ENCODE data around the gene DIAPH1.

DIAPH1 gene

DNA sequence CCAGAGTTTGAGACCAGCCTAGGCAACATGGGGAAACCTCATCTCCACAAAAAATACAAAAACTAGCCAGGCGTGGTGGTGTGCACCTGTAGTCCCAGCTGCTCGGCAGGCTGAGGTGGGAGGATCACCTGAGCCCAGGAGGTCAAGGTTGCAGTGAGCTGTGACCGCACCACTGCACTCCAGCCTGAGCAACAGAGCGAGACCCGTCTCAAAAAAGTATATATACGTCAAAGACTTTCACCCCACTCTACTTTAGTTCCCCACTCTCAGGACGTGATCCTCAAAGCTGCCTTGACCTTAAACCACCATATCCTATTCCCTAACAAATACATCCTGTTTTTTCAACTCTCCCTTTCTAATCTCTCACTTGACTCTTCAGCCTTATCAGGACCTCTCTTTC, 88.9 kb downstream of the DIAPH1 start:
- peaks cover 0 to 11% of the 10 kb centered on the region in 2 donors for H3K36me3 ChIP-seq (ENCODE audit: control insufficient read depth in 2 of 2, insufficient read depth in 2 of 2, low read length in 2 of 2)
- no peaks in the 10 kb centered on the region for H3K27me3 ChIP-seq (ENCODE audit: control insufficient read depth in 1 of 2, insufficient read depth in 2 of 2, low read length in 2 of 2)
- H3K27ac ChIP-seq (ENCODE audit: low read length), result peak overlapping the region; percentile 74
- no peaks in the 10 kb centered on the region for H3K9me3 ChIP-seq (ENCODE audit: control insufficient read depth in 2 of 2, low read length in 2 of 2)
- no peak overlapping the region for H3K4me3 ChIP-seq (ENCODE audit: low read length in 2 of 2)
- H3K4me1 ChIP-seq (ENCODE audit: control insufficient read depth, insufficient read depth, low read length), result peaks cover 22% of the 10 kb centered on the region
- peak overlapping the region in 1 of 2 donors; percentile 25 for H3K9ac ChIP-seq (ENCODE audit: low read length in 2 of 2)

DNA sequence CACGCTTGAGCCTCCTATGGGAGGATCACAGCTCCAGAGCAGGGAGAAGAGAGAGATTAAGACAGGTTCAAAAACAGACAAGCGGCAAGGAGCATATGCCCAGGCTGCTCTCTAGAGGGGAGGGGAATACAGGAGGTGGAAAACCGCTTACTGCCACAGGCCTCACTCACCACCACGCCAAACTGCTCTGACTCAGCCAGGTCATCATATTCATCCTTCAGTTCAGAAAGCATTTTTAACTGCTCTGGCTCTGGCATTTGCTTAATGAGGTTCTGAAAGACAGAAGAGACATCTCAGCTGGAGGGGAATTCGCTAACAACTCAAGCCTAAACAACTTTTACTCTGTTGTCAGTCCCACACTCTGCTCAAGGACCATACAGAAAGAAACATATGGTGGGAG, 89.8 kb downstream of the DIAPH1 start:
- no peaks in the 10 kb centered on the region for H3K9me3 ChIP-seq (ENCODE audit: control insufficient read depth in 2 of 2, low read length in 2 of 2)
- H3K4me3 ChIP-seq (ENCODE audit: low read length in 2 of 2), result no peak overlapping the region
- no peaks in the 10 kb centered on the region for H3K27me3 ChIP-seq (ENCODE audit: control insufficient read depth in 1 of 2, insufficient read depth in 2 of 2, low read length in 2 of 2)
- H3K27ac ChIP-seq (ENCODE audit: low read length), result peak overlapping the region; percentile 74
- peaks cover 0 to 11% of the 10 kb centered on the region in 2 donors for H3K36me3 ChIP-seq (ENCODE audit: control insufficient read depth in 2 of 2, insufficient read depth in 2 of 2, low read length in 2 of 2)
- H3K4me1 ChIP-seq (ENCODE audit: control insufficient read depth, insufficient read depth, low read length), result peaks cover 30% of the 10 kb centered on the region
- H3K9ac ChIP-seq (ENCODE audit: low read length in 2 of 2), result peak overlapping the region in 1 of 2 donors; percentile 3

DNA sequence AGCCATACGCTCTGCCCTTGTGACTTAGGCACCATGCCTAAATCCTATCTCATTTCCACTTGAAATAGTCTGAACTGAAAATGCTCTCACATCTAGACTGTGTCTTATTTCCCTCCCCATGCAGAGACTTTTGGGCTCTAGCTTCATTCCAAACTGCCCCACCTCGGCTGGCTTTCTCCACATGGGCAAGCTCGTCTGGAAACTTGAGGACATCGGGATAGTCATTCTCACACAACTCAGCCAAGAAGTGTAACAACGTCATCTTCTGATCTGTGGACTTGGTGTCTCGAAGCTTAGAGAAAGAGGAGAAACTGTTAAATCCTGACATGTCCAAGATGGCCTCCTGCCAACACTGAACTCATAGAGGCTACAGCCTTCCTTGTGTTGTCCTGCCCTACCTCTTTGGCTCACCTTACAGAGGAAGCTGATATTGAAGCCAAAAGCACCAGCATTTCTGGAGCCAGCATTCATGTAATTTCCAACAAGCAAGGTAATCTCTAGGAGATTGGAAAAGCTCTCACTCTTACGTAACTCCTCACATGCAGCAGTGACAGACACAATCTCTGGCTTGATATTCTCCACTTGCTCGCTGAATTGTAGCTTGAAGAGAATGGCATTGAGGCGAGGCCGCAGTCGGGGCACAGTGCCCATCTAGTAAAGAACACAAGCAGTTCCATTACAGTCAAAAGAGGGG, 90.4 kb downstream of the DIAPH1 start:
- Histone ChIP-seq H3K27ac (ENCODE audit: low read length) (peak overlapping the region; percentile 74), H3K9me3 (ENCODE audit: control insufficient read depth in 2 of 2, low read length in 2 of 2) (no peaks in the 10 kb centered on the region), H3K9ac (ENCODE audit: low read length in 2 of 2) (peak overlapping the region in 1 of 2 donors; percentile 3), H3K27me3 (ENCODE audit: control insufficient read depth in 1 of 2, insufficient read depth in 2 of 2, low read length in 2 of 2) (no peaks in the 10 kb centered on the region), H3K4me3 (ENCODE audit: low read length in 2 of 2) (no peak overlapping the region), H3K4me1 (ENCODE audit: control insufficient read depth, insufficient read depth, low read length) (peaks cover 34% of the 10 kb centered on the region), H3K36me3 (ENCODE audit: control insufficient read depth in 2 of 2, insufficient read depth in 2 of 2, low read length in 2 of 2) (peaks cover 0 to 13% of the 10 kb centered on the region in 2 donors)

DNA sequence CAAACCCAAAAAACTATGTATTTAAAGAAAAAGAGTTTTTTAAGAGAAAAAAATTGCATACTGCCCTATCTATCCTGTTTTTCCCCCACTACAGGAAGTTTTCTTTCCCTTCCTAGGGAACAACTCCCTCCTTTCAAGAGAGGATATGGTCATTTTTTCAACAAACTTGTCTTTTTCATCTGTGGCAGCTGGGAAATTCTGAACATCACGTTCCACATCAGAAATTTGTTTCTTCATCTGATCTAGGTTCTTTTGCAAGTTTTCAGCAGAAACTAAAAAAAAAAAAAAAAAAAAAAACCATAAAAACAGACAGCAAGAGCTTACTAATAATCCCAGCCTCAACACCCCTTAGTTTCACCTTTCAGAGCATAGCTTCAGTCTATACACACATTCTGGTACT, 91.4 kb downstream of the DIAPH1 start:
- H3K4me1 ChIP-seq (ENCODE audit: control insufficient read depth, insufficient read depth, low read length), result peaks cover 34% of the 10 kb centered on the region
- H3K4me3 ChIP-seq (ENCODE audit: low read length in 2 of 2), result no peak overlapping the region
- peaks cover 0 to 15% of the 10 kb centered on the region in 2 donors for H3K36me3 ChIP-seq (ENCODE audit: control insufficient read depth in 2 of 2, insufficient read depth in 2 of 2, low read length in 2 of 2)
- H3K27me3 ChIP-seq (ENCODE audit: control insufficient read depth in 1 of 2, insufficient read depth in 2 of 2, low read length in 2 of 2), result no peaks in the 10 kb centered on the region
- no peak overlapping the region for H3K9ac ChIP-seq (ENCODE audit: low read length in 2 of 2)
- no peaks in the 10 kb centered on the region for H3K9me3 ChIP-seq (ENCODE audit: control insufficient read depth in 2 of 2, low read length in 2 of 2)
- no peak overlapping the region for H3K27ac ChIP-seq (ENCODE audit: low read length)

DNA sequence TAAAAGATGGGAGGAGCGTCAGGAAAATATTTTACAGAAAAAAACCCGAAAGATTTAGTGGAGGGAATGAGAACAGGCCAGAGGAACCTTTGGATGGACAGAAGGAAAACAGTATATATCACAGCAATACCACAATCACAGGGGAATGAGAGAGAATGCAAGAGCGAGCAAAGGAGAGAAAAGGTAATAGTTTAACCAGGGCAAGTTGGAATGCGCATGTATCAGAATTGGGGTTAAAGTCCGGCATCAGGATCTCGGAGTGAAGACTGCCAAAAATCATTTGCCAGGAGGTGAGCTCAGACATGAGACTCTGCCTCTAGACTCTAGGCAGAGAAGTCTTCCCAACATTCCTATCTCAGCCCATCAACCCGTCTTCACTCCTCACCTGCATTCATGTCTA, 93.1 kb downstream of the DIAPH1 start:
- Histone ChIP-seq H3K36me3 (ENCODE audit: control insufficient read depth in 2 of 2, insufficient read depth in 2 of 2, low read length in 2 of 2) (peaks cover 0 to 15% of the 10 kb centered on the region in 2 donors), H3K9me3 (ENCODE audit: control insufficient read depth in 2 of 2, low read length in 2 of 2) (no peaks in the 10 kb centered on the region), H3K9ac (ENCODE audit: low read length in 2 of 2) (no peak overlapping the region), H3K4me1 (ENCODE audit: control insufficient read depth, insufficient read depth, low read length) (peaks cover 35% of the 10 kb centered on the region), H3K4me3 (ENCODE audit: low read length in 2 of 2) (peak overlapping the region in 1 of 2 donors; percentile 16), H3K27ac (ENCODE audit: low read length) (peak overlapping the region; percentile 67), H3K27me3 (ENCODE audit: control insufficient read depth in 1 of 2, insufficient read depth in 2 of 2, low read length in 2 of 2) (no peaks in the 10 kb centered on the region)

DNA sequence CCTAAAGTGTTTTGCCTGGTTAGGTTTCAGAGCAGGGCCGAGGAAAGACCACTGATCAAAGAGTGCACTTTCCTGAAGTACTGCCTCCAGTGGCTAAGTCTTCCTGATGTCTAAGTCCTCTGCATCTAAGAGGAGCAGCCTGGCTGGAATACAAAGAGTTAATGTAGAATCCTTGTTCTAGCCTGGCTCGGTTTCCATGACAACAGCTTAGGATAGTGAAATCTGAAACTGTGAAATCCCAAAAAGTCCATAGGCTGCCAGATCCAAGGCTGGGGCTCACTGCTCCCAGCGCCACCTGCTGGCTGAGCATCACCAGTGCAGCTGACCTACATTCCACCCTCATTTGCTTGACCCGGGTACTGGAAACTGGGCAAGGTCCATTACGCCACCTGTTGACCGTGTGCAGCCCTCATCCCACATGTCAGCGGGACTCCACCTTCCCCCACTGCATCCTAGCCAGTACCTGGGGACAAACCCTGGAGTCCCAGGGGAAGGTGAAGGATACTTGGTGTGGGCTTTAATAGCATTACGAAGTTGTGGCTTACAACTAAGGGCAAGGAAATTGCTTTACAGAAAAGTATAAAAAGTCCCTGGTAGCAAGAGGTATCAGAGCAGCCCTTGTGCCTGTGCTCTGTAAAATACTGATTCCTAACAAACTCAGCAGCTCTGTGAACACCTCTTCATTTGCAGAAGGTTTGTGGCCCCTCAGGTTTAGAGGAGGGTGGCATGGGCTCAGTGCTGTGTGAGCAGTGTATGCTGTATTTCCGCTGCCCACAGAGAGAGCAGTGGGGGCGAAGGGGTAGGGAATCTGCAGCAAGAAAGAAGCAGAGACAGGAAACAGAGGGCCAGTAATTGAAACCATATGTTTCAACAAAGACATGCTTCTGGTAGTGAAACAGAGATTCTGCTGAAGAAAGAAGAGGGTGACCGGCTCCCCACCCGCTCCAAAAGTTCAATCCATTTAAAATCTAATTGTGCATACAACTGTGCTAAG, 93.9 kb downstream of the DIAPH1 start:
- H3K4me1 ChIP-seq (ENCODE audit: control insufficient read depth, insufficient read depth, low read length), result peaks cover 37% of the 10 kb centered on the region
- no peaks in the 10 kb centered on the region for H3K27me3 ChIP-seq (ENCODE audit: control insufficient read depth in 1 of 2, insufficient read depth in 2 of 2, low read length in 2 of 2)
- peak overlapping the region; percentile 67 for H3K27ac ChIP-seq (ENCODE audit: low read length)
- peak overlapping the region in 1 of 2 donors; percentile 16 for H3K4me3 ChIP-seq (ENCODE audit: low read length in 2 of 2)
- H3K9ac ChIP-seq (ENCODE audit: low read length in 2 of 2), result peak overlapping the region in 1 of 2 donors; percentile 36
- no peaks in the 10 kb centered on the region for H3K9me3 ChIP-seq (ENCODE audit: control insufficient read depth in 2 of 2, low read length in 2 of 2)
- H3K36me3 ChIP-seq (ENCODE audit: control insufficient read depth in 2 of 2, insufficient read depth in 2 of 2, low read length in 2 of 2), result peaks cover 0 to 15% of the 10 kb centered on the region in 2 donors

DNA sequence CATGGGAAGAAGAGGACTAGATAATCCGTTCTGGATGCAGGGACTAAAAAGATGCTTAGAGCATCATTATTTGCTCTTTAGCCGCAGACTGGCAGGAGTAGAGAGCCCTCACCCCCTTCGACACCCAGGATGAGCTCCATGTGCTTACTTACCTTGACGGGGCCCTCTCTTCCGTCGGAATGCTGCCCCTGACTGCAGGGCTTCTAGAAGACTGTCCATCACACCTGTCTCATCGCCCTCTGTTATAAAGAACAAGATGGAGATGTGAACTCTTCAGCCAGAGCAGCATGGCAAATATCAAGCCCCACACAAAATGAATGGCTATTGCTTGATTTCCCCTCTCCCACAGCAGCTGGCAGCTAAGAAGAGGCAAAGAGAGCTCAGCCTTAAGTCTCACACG, 94.8 kb downstream of the DIAPH1 start:
- no peaks in the 10 kb centered on the region for H3K27me3 ChIP-seq (ENCODE audit: control insufficient read depth in 1 of 2, insufficient read depth in 2 of 2, low read length in 2 of 2)
- no peak overlapping the region for H3K4me3 ChIP-seq (ENCODE audit: low read length in 2 of 2)
- H3K27ac ChIP-seq (ENCODE audit: low read length), result peak overlapping the region; percentile 67
- H3K9me3 ChIP-seq (ENCODE audit: control insufficient read depth in 2 of 2, low read length in 2 of 2), result no peaks in the 10 kb centered on the region
- peaks cover 28% of the 10 kb centered on the region for H3K4me1 ChIP-seq (ENCODE audit: control insufficient read depth, insufficient read depth, low read length)
- H3K36me3 ChIP-seq (ENCODE audit: control insufficient read depth in 2 of 2, insufficient read depth in 2 of 2, low read length in 2 of 2), result peaks cover 0 to 15% of the 10 kb centered on the region in 2 donors
- no peak overlapping the region for H3K9ac ChIP-seq (ENCODE audit: low read length in 2 of 2)

DNA sequence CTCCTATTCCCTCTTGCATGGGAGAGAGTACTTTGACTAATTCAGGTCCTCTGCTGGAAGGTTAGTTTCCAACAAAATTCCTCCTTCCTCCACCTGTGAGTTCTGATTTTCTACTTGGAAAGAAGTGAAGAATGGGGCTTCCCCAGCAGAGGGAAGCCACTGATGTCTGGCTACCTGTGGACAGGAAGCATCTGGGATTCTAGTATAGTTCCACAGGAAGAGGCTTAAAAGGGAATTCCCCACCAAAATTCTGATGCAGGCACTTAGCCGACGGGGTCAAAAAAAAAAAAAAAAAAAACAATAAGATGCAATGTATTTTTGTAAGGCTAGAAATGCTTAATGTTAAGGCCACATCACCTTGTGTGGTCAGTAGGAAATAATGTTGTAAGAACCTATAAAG, 96.5 kb downstream of the DIAPH1 start:
- H3K9ac ChIP-seq (ENCODE audit: low read length in 2 of 2), result no peak overlapping the region
- peaks cover 22% of the 10 kb centered on the region for H3K4me1 ChIP-seq (ENCODE audit: control insufficient read depth, insufficient read depth, low read length)
- no peak overlapping the region for H3K4me3 ChIP-seq (ENCODE audit: low read length in 2 of 2)
- no peaks in the 10 kb centered on the region for H3K9me3 ChIP-seq (ENCODE audit: control insufficient read depth in 2 of 2, low read length in 2 of 2)
- no peaks in the 10 kb centered on the region for H3K27me3 ChIP-seq (ENCODE audit: control insufficient read depth in 1 of 2, insufficient read depth in 2 of 2, low read length in 2 of 2)
- peaks cover 0 to 12% of the 10 kb centered on the region in 2 donors for H3K36me3 ChIP-seq (ENCODE audit: control insufficient read depth in 2 of 2, insufficient read depth in 2 of 2, low read length in 2 of 2)
- no peak overlapping the region for H3K27ac ChIP-seq (ENCODE audit: low read length)

DNA sequence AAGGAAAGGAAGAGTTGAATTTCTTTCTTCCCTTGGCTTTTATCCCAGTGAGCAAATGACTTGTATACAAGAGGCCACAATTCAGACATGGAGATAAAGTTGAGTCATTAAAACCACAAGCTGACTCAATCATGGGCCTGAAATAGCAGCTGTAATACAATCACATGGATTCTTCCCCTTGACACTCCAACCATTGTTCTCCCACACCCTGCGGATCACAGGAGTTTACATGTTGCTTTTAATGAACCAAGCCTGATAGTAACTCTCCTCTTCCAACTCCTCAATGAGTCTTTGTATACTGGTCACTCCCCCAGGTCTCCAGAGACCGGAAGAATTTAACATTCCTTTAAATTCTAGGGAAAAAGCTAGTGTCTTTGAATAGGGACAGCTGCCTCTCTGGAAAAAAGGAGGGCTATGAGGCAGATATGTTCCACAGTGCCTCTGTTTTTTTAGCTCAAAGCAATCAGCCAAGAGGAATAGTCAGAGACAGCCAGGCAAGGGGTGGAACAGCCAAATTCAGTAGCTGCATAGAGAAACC, 97.5 kb downstream of the DIAPH1 start:
- H3K9ac ChIP-seq (ENCODE audit: low read length in 2 of 2), result no peak overlapping the region
- H3K4me1 ChIP-seq (ENCODE audit: control insufficient read depth, insufficient read depth, low read length), result peaks cover 22% of the 10 kb centered on the region
- H3K36me3 ChIP-seq (ENCODE audit: control insufficient read depth in 2 of 2, insufficient read depth in 2 of 2, low read length in 2 of 2), result peaks cover 0 to 10% of the 10 kb centered on the region in 2 donors
- H3K9me3 ChIP-seq (ENCODE audit: control insufficient read depth in 2 of 2, low read length in 2 of 2), result no peaks in the 10 kb centered on the region
- H3K27ac ChIP-seq (ENCODE audit: low read length), result no peak overlapping the region
- H3K4me3 ChIP-seq (ENCODE audit: low read length in 2 of 2), result no peak overlapping the region
- no peaks in the 10 kb centered on the region for H3K27me3 ChIP-seq (ENCODE audit: control insufficient read depth in 1 of 2, insufficient read depth in 2 of 2, low read length in 2 of 2)

DNA sequence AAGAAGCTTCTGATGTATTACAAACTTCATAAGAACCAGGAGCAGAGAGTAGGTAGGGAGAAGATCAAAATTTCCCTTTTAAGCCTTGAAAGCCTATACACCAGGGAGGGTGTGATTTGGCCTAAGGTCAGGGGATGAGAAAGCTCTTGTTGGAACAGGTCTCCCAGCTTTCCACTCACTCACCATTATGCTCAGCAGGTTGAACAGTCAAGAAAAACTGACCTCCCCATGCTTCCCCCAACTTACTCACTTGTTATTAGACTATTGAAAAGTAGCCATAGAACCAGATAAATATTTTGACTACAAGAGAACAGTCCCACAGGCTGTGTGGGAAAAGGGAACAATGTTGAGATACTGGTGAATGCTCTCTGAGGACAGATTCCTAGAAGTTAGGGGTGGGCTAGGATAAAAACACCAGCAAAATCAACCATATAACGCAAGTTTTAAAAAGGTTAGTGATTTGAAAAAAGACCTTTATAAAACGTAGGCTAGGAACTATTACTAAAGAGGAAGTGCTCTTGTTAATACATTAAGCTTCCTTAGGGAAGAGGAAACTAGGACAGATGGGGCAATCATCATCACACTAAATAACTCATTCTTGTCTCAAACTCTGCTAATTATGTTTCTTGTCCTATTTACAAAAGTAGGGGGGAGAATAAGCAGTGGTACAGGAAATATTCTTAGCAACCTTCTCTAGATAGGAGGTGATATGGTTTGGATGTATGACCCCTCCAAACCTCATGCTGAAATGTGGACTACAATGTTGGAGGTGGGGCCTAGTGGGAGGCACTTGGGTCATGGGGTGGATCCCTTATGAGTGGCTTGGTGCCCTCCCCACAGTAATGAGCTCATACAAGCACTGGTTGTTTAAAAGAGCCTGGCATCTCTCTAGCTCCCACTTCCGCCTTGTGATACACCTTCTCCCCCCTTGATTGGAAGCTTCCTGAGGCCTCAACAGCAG, 98.9 kb downstream of the DIAPH1 start:
- peaks cover 0 to 7% of the 10 kb centered on the region in 2 donors for H3K36me3 ChIP-seq (ENCODE audit: control insufficient read depth in 2 of 2, insufficient read depth in 2 of 2, low read length in 2 of 2)
- H3K4me1 ChIP-seq (ENCODE audit: control insufficient read depth, insufficient read depth, low read length), result peaks cover 26% of the 10 kb centered on the region
- H3K9ac ChIP-seq (ENCODE audit: low read length in 2 of 2), result no peak overlapping the region
- H3K27ac ChIP-seq (ENCODE audit: low read length), result no peak overlapping the region
- no peak overlapping the region for H3K4me3 ChIP-seq (ENCODE audit: low read length in 2 of 2)
- no peaks in the 10 kb centered on the region for H3K27me3 ChIP-seq (ENCODE audit: control insufficient read depth in 1 of 2, insufficient read depth in 2 of 2, low read length in 2 of 2)
- H3K9me3 ChIP-seq (ENCODE audit: control insufficient read depth in 2 of 2, low read length in 2 of 2), result no peaks in the 10 kb centered on the region
